Small intestine (tissue), 7 donors: ENCODE data around the gene JAKMIP1. TPM values are rescaled to one million over a fixed set of nuclear protein-coding genes. Genes with fewer than 3 reads are reported as not detected.
A peak's percentile ranks its signal among the peaks of the same experiment; 100 is the strongest.

Source experiments
- DNase-seq, 2 donors: peaks; one replicate each; pipeline versions ENCODE4 v3.0.0 to v3.0.0-alpha.2; 2013
- FAIRE-seq: peaks from 2 replicates; lab custom pipeline; 2012; peaks lifted over from hg19 to GRCh38; lab: Jason Lieb, UNC
- H3K27ac ChIP-seq, 3 donors: one replicate each; pipeline ENCODE4 v1.5.1; 2013; ENCODE audit warnings: low read length in 2 of 3, mild to moderate bottlenecking in 2 of 3, control low read depth in 1 of 3, inconsistent platforms in 1 of 3, low read depth in 1 of 3, moderate library complexity in 1 of 3
- H3K27me3 ChIP-seq, 3 donors: one replicate each; pipeline ENCODE4 v1.6.1; 2013; ENCODE audit warnings: low read length in 3 of 3, inconsistent platforms in 1 of 3; ENCODE audit not compliant: control insufficient read depth in 3 of 3, insufficient read depth in 3 of 3
- H3K36me3 ChIP-seq, 3 donors: one replicate each; pipeline ENCODE4 v1.6.1; 2013; ENCODE audit warnings: low read length in 3 of 3, inconsistent platforms in 1 of 3, low read depth in 1 of 3, mild to moderate bottlenecking in 1 of 3, moderate library complexity in 1 of 3; ENCODE audit not compliant: control insufficient read depth in 3 of 3, insufficient read depth in 2 of 3
- H3K4me1 ChIP-seq, 3 donors: one replicate each; pipeline ENCODE4 v1.6.1; 2013; ENCODE audit warnings: low read length in 2 of 3, inconsistent platforms in 1 of 3, low read depth in 1 of 3, mild to moderate bottlenecking in 1 of 3, moderate library complexity in 1 of 3; ENCODE audit not compliant: control insufficient read depth in 3 of 3, insufficient read depth in 2 of 3
- H3K4me3 ChIP-seq, 3 donors: one replicate each; pipeline ENCODE4 v1.5.1; 2013; ENCODE audit warnings: low read length in 3 of 3, control low read depth in 1 of 3, inconsistent platforms in 1 of 3, low read depth in 1 of 3, mild to moderate bottlenecking in 1 of 3, moderate library complexity in 1 of 3
- H3K9me3 ChIP-seq, 2 donors: one replicate each; pipeline ENCODE4 v1.6.1; 2013; ENCODE audit warnings: low read depth in 1 of 2, low read length in 1 of 2; ENCODE audit not compliant: control insufficient read depth in 2 of 2, insufficient read depth in 1 of 2
- WGBS, 3 donors: extraction: QIAGEN DNeasy Blood & Tissue Kit; methylation state at CpG; one replicate each; pipeline ENCODE4 v1.1.7; 2013; 5-methylcytosine and 5-hydroxymethylcytosine counted together
- polyA plus RNA-seq, 4 donors: library from polyadenylated mRNA; stranded (reverse) in 3 of 4; unstranded in 1 of 4; fragments of 200-250 nt in 3 of 4; fragments of 120-200 nt in 1 of 4; gene quantifications; one replicate each; pipeline versions ENCODE4 v1.2.1 to v1.2.3, GENCODE V29; 2013
- donor health status: healthy with polysubstance abuse.
- donor health status: control.
- donor health status: control.
- donor health status: Bipolar disorder and iron deficiency.
- donor health status: healthy.

Gene JAKMIP1
- polyA plus RNA-seq, 4 donors = 0.25 to 1.8 (median 1.0) TPM

DNA sequence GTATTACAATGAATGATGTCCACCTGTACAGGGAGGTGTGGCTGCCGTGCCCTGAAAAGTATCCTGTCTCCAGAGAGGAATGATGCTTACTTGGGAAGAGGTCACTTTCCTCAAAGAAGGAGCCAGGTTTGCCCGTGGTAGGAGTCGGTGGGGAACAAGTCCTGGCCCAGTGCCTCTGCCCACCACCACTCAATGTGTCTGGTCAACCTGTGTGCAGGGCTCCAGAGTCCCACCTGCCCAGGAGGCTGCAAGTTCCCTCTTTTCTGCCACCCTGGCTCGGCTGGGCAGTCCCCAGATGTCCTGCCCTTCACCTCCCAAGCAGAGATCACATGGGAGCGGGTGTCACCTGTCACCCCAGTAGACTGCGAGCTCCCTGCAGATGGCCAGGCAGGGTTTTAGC is 106.7 kb downstream of the JAKMIP1 start:
- no peaks in the 10 kb centered on the region for H3K9me3 ChIP-seq
- no peaks in the 10 kb centered on the region for H3K36me3 ChIP-seq
- no peak for FAIRE-seq
- no peaks in the 10 kb centered on the region for H3K4me1 ChIP-seq
- H3K4me3 ChIP-seq = no peak overlapping the region
- no peak overlapping the region for H3K27ac ChIP-seq
- 63 to 80% (median 79%) methylated on average over 6 of the region's 6 CpGs for WGBS, 3 donors
- no peaks in the 10 kb centered on the region for H3K27me3 ChIP-seq
- DNase-seq = no peak

DNA sequence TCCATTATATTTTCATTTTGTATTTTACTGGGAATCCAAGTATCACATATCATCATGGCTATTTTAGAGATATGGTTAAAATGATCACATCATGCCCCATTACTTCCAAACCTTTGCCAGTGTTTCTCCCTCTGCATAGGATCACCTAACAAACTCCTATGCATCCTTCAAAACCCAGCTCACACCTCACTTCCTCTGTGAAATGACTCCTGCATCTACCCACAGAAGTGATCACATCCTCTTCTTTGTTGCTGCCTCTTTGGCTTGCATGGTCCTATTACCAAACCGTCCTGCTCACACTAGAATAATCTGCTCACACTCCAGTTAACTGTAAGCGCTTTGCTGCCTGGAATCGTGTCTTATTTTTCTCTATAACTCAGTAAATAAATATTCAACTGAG is 107.4 kb downstream of the JAKMIP1 start:
- Histone ChIP-seq H3K36me3 (no peaks in the 10 kb centered on the region), H3K9me3 (no peaks in the 10 kb centered on the region), H3K4me1 (no peaks in the 10 kb centered on the region), H3K4me3 (no peak overlapping the region), H3K27ac (no peak overlapping the region), H3K27me3 (no peaks in the 10 kb centered on the region)
- DNase-seq = no peak
- no peak for FAIRE-seq
- WGBS, 3 donors = 83 to 85% (median 85%) methylated on average over 3 of the region's 3 CpGs

GRCh38 chr4:6092131-6092530 is 108.2 kb downstream of the JAKMIP1 start:
- Histone ChIP-seq H3K27me3 (no peaks in the 10 kb centered on the region), H3K27ac (no peak overlapping the region), H3K36me3 (no peaks in the 10 kb centered on the region), H3K9me3 (no peaks in the 10 kb centered on the region), H3K4me3 (no peak overlapping the region), H3K4me1 (no peaks in the 10 kb centered on the region)
- DNase-seq (no peak), FAIRE-seq (no peak)
- 22 to 37% (median 27%) methylated on average over 7 of the region's 7 CpGs for WGBS, 3 donors

GRCh38 chr4:6090931-6091330 is 109.4 kb downstream of the JAKMIP1 start:
- no peak overlapping the region for H3K27ac ChIP-seq
- H3K9me3 ChIP-seq = no peaks in the 10 kb centered on the region
- no peaks in the 10 kb centered on the region for H3K4me1 ChIP-seq
- DNase-seq (no peak), FAIRE-seq (no peak)
- 63 to 76% (median 67%) methylated on average over 3 of the region's 3 CpGs for WGBS, 3 donors
- H3K27me3 ChIP-seq = no peaks in the 10 kb centered on the region
- H3K4me3 ChIP-seq = no peak overlapping the region
- no peaks in the 10 kb centered on the region for H3K36me3 ChIP-seq

DNA sequence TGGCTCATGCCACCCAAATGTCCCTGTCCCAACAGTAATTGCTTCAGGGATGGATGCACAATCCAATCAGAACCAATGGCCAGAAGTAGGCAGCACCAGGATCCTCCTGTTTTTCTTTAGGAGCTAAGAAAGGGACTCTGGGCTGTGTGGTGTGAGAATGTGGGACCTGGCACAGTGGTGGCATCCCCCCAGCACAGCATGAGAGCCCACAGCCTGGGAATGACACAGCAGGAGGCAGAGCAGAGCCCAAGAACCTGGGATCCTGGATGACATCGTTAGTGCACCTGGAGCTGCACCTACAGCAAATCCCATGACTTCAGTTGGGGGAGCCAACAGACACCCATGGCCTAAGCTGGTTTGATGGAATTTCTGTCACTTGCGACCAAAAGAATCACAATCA is 111.4 kb downstream of the JAKMIP1 start:
- Histone ChIP-seq H3K27ac (no peak overlapping the region), H3K27me3 (no peaks in the 10 kb centered on the region), H3K36me3 (no peaks in the 10 kb centered on the region), H3K4me1 (no peaks in the 10 kb centered on the region), H3K4me3 (no peak overlapping the region), H3K9me3 (no peaks in the 10 kb centered on the region)
- no peak for FAIRE-seq
- DNase-seq = no peak
- WGBS, 3 donors = 71 to 87% (median 84%) methylated on average over 2 of the region's 2 CpGs

- Histone ChIP-seq H3K27ac (no peak overlapping the region), H3K4me3 (no peak overlapping the region), H3K9me3 (no peaks in the 10 kb centered on the region), H3K4me1 (no peaks in the 10 kb centered on the region), H3K27me3 (no peaks in the 10 kb centered on the region), H3K36me3 (no peaks in the 10 kb centered on the region)
- DNase-seq (peak; percentile 27 to 43), FAIRE-seq (no peak)
- WGBS, 3 donors = 44 to 53% (median 51%) methylated on average over 7 of the region's 7 CpGs
Measured at GRCh38 chr4:6087669-6088341, 112.5 kb downstream of the JAKMIP1 start.

GRCh38 chr4:6086846-6087245 is 113.5 kb downstream of the JAKMIP1 start:
- Histone ChIP-seq H3K4me3 (no peak overlapping the region), H3K36me3 (no peaks in the 10 kb centered on the region), H3K4me1 (no peaks in the 10 kb centered on the region), H3K27ac (no peak overlapping the region), H3K9me3 (no peaks in the 10 kb centered on the region), H3K27me3 (no peaks in the 10 kb centered on the region)
- WGBS, 3 donors = 79 to 89% (median 81%) methylated on average over 3 of the region's 3 CpGs
- DNase-seq (no peak), FAIRE-seq (no peak)

- Histone ChIP-seq H3K9me3 (no peaks in the 10 kb centered on the region), H3K36me3 (no peaks in the 10 kb centered on the region), H3K4me3 (no peak overlapping the region), H3K4me1 (no peaks in the 10 kb centered on the region), H3K27ac (no peak overlapping the region), H3K27me3 (peaks cover 0 to 2% (median 0%) of the 10 kb centered on the region in 3 donors)
- DNase-seq (no peak), FAIRE-seq (no peak)
- WGBS, 3 donors = 79 to 82% (median 81%) methylated on average over 18 of the region's 18 CpGs
Measured at GRCh38 chr4:6085691-6086628, 114.4 kb downstream of the JAKMIP1 start.
